Heart left ventricle (tissue), 13 donors: ENCODE results near the gene NOC2L.

Experiments
- CTCF ChIP-seq, 12 donors: fragments of 200-600 bp; sonication (generic) in 4 of 12; IDR thresholded peaks; one replicate each; pipeline versions ENCODE4 v1.5.0 to v1.8.0; 2018 to 2022; ENCODE audit warnings: antibody characterized with exemption in 12 of 12, mild to moderate bottlenecking in 5 of 12
- POLR2A ChIP-seq, 2 donors: fragments of 450-650 bp; IDR thresholded peaks; one replicate each; pipeline ENCODE4 v1.6.1; 2017; ENCODE audit warnings: antibody characterized with exemption in 2 of 2, mild to moderate bottlenecking in 2 of 2, moderate library complexity in 2 of 2
- donor health status: ischemic (EF 13 %, LVEDD 7.1; RV severe dilation, severe dysfunction).
- donor health status: DM: no; HTN: yes; CAD: no.
- donor health status: DM: no; HTN: no; CAD: no.
- donor health status: ischemic (EF 25% LVEDD 6.9; RV normal size, moderate dysfunction).
- donor health status: ischemic (EF 25% LVEDD 5.7; RV mildly dilated, moderate dysfunction).
- donor health status: ischemic (EF 35%, LVEDD 5.7; RV mildly dilated, moderate dysfunction).
- donor health status: nonischemic (EF 11% LVEDD 7.7; RV severe dilation, severe dysfunction).
- donor health status: DM: yes; HTN: yes; CAD: no.
- donor health status: PGD.
- donor health status: ischemic (EF 29% LVEDD 5.4; RV normal size, mild dysfunction).
- donor health status: nonischemic (EF 23%, LVEDD 6.1; RV moderate dilation, normal function).

DNA sequence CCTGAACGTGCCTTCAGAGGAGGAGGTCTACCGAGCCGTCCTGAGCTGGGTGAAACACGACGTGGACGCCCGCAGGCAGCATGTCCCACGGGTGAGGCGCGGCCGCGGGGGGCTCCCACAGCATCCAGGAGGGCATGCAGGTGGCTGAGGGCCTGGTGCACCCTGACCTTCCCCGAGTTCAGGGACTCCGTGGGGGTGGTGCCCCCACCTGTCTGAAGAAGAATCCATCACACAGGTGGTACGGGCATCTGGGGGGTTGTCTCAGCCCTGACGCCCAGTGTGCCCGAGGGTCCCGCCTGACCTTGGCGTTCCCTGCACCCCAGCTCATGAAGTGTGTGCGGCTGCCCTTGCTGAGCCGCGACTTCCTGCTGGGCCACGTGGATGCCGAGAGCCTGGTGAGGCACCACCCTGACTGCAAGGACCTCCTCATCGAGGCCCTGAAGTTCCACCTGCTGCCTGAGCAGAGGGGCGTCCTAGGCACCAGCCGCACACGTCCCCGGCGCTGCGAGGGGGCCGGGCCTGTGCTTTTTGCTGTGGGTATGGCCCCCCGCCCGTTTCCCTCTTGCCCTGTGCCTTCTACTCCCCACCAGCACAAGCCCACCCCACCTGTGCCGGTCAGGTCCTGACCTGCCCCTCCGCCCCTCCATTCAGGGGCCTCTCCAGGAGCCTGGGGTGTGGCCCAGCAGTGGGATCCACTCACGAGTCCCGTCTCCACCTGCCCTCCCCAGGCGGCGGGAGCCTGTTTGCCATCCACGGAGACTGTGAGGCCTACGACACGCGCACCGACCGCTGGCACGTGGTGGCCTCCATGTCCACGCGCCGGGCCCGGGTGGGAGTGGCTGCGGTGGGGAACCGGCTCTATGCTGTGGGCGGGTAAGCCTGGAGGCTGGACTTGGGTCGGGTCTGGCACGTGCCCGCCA, 3.6 kb upstream of the NOC2L start:
- TF ChIP-seq CTCF (IDR thresholded peaks at IDR 0.05): no peak
- TF ChIP-seq POLR2A (IDR thresholded peaks at IDR 0.05): no peak
